ENCODE data around the gene CCL2. TPM values are rescaled to one million over a fixed set of nuclear protein-coding genes. Genes with fewer than 3 reads are reported as not detected.

CCL2 gene
- total and polyA plus RNA-seq, 2 experiments from 2014 or later = 33.1 to 111 TPM

DNA sequence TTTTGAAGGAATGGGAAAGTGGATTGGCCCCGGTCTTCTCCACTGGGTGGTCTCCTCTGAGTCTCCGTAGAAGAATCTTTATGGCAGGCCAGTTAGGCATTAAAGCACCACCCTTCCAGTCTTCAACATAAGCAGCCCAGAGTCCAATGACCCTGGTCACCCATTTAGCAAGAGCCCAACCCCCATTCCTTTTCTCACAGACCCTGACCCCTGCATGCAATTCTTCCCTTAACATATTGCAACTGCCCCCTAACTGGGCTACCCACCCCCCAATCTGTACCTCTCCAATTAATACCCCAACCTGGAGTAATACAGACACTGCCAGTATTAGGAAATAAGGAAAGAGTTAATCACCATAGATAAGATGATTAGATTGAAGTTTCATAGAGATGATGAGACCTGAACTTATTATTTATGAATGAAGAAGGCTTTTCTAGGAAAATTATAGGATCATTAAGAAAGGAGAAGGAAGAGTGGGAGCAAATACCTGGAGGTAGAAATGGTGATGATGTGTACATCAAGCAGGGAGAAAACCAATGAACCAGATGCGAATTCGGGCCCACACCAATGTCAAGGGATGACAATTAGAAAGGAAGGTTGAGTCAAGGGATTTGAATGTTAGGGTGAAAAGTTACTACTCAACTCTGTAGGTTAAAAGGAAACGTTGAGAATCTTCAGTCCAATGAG is 2.4 kb downstream of the CCL2 start:
- Histone ChIP-seq H3K9me3 (ENCODE audit: low read depth) (no peaks in the 10 kb centered on the region), H3K27ac (no peak overlapping the region), H3K9me2 (ENCODE audit: insufficient read depth) (no peaks in the 10 kb centered on the region), H3K4me1 (ENCODE audit: insufficient read depth) (peaks cover 43% of the 10 kb centered on the region), H3F3A (ENCODE audit: insufficient read depth) (peaks cover 67% of the 10 kb centered on the region), H3K4me2 (ENCODE audit: unreplicated experiment) (no peak overlapping the region), H2AFZ (no peak overlapping the region), H4K20me1 (ENCODE audit: insufficient read depth) (no peaks in the 10 kb centered on the region), H3K9ac (no peak overlapping the region), H3K4me3 (no peak overlapping the region), H3K27me3 (replicated peaks; ENCODE audit: insufficient read depth) (no peaks in the 10 kb centered on the region), H3K79me2 (ENCODE audit: insufficient read depth) (no peaks in the 10 kb centered on the region), H3K36me3 (ENCODE audit: low read depth) (no peaks in the 10 kb centered on the region)
- TF ChIP-seq EZH2phosphoT487 (IDR thresholded peaks at IDR 0.05; ENCODE audit: insufficient read depth, low read depth) (no peak), EZH2 (IDR thresholded peaks at IDR 0.05; ENCODE audit: insufficient read depth, poor library complexity, severe bottlenecking) (no peak)
- in situ Hi-C loops (cut with MboI) = no loop called here
- DNase-seq = no peak
- WGBS, 2 experiments (ENCODE audit: low coverage in 1 of 2, low lambda C conversion rate in 2 of 2, missing lambda C conversion rate in 2 of 2) = 92 to 93% methylated on average over 5 of the region's 5 CpGs

- Histone ChIP-seq H4K20me1 (ENCODE audit: insufficient read depth) (no peaks in the 10 kb centered on the region), H3K9me2 (ENCODE audit: insufficient read depth) (no peaks in the 10 kb centered on the region), H3K4me2 (ENCODE audit: unreplicated experiment) (no peak overlapping the region), H3K9me3 (ENCODE audit: low read depth) (no peaks in the 10 kb centered on the region), H3K79me2 (ENCODE audit: insufficient read depth) (no peaks in the 10 kb centered on the region), H3K4me3 (no peak overlapping the region), H3K9ac (no peak overlapping the region), H3K27ac (no peak overlapping the region), H2AFZ (no peak overlapping the region), H3K4me1 (ENCODE audit: insufficient read depth) (peaks cover 38% of the 10 kb centered on the region), H3F3A (ENCODE audit: insufficient read depth) (peaks cover 62% of the 10 kb centered on the region), H3K27me3 (replicated peaks; ENCODE audit: insufficient read depth) (no peaks in the 10 kb centered on the region), H3K36me3 (ENCODE audit: low read depth) (no peaks in the 10 kb centered on the region)
- no peak for DNase-seq
- in situ Hi-C loops (cut with MboI) = no loop called here
- no peak for TF ChIP-seq EZH2phosphoT487 (IDR thresholded peaks at IDR 0.05; ENCODE audit: insufficient read depth, low read depth)
- no peak for TF ChIP-seq EZH2 (IDR thresholded peaks at IDR 0.05; ENCODE audit: insufficient read depth, poor library complexity, severe bottlenecking)
- WGBS, 2 experiments (ENCODE audit: low coverage in 1 of 2, low lambda C conversion rate in 2 of 2, missing lambda C conversion rate in 2 of 2) = 52 to 70% methylated on average over 1 of the region's 1 CpG
Measured at GRCh38 chr17:34257986-34258326, 2.9 kb downstream of the CCL2 start.

DNA sequence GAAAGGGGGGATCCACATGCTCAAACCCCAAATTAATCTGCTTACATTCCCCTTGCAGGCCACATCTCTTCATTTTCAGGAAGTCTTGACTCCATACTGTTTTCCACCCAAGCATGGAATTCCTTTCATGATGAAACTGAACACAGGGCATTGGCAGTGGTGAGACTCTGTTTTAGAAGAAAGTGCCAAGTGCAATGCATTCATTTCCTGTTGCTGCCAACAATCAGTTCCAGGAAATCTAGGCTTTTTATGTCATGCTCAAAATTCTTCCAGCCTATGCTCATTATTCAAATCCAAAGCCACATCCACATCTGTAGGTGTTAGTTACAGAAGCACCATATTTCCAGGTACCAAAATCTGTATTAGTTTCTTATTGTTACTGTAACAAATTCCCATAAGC is 4.1 kb downstream of the CCL2 start:
- H3K27ac ChIP-seq = peak overlapping the region; percentile 31
- 0 out of 2 replicates have a peak overlapping the region, but pooled peaks have one; percentile 17 for H2AFZ ChIP-seq
- peaks cover 50% of the 10 kb centered on the region for H3F3A ChIP-seq (ENCODE audit: insufficient read depth)
- TF ChIP-seq EZH2 (IDR thresholded peaks at IDR 0.05; ENCODE audit: insufficient read depth, poor library complexity, severe bottlenecking) (no peak), EZH2phosphoT487 (IDR thresholded peaks at IDR 0.05; ENCODE audit: insufficient read depth, low read depth) (no peak)
- no peaks in the 10 kb centered on the region for H3K36me3 ChIP-seq (ENCODE audit: low read depth)
- H3K79me2 ChIP-seq (ENCODE audit: insufficient read depth) = no peaks in the 10 kb centered on the region
- no peaks in the 10 kb centered on the region for H3K27me3 ChIP-seq (replicated peaks; ENCODE audit: insufficient read depth)
- peak; percentile 82 for DNase-seq
- no peaks in the 10 kb centered on the region for H3K9me2 ChIP-seq (ENCODE audit: insufficient read depth)
- no peak overlapping the region for H3K4me3 ChIP-seq
- H3K4me1 ChIP-seq (ENCODE audit: insufficient read depth) = peaks cover 27% of the 10 kb centered on the region
- in situ Hi-C loops (cut with MboI) = no loop called here
- H3K9ac ChIP-seq = no peak overlapping the region
- no peaks in the 10 kb centered on the region for H4K20me1 ChIP-seq (ENCODE audit: insufficient read depth)
- H3K9me3 ChIP-seq (ENCODE audit: low read depth) = no peaks in the 10 kb centered on the region
- H3K4me2 ChIP-seq (ENCODE audit: unreplicated experiment) = peak overlapping the region; percentile 35

- Histone ChIP-seq H4K20me1 (ENCODE audit: insufficient read depth) (no peaks in the 10 kb centered on the region), H3K36me3 (ENCODE audit: low read depth) (no peaks in the 10 kb centered on the region), H3K9me2 (ENCODE audit: insufficient read depth) (no peaks in the 10 kb centered on the region), H3K9ac (no peak overlapping the region), H2AFZ (no peak overlapping the region), H3K9me3 (ENCODE audit: low read depth) (no peaks in the 10 kb centered on the region), H3K4me3 (no peak overlapping the region), H3K27me3 (replicated peaks; ENCODE audit: insufficient read depth) (no peaks in the 10 kb centered on the region), H3K4me1 (ENCODE audit: insufficient read depth) (peaks cover 13% of the 10 kb centered on the region), H3F3A (ENCODE audit: insufficient read depth) (peaks cover 36% of the 10 kb centered on the region), H3K79me2 (ENCODE audit: insufficient read depth) (no peaks in the 10 kb centered on the region), H3K27ac (no peak overlapping the region), H3K4me2 (ENCODE audit: unreplicated experiment) (no peak overlapping the region)
- in situ Hi-C loops (cut with MboI) = no loop called here
- TF ChIP-seq EZH2phosphoT487 (IDR thresholded peaks at IDR 0.05; ENCODE audit: insufficient read depth, low read depth) (no peak), EZH2 (IDR thresholded peaks at IDR 0.05; ENCODE audit: insufficient read depth, poor library complexity, severe bottlenecking) (no peak)
- 58 to 66% methylated on average over 4 of the region's 4 CpGs for WGBS, 2 experiments (ENCODE audit: low coverage in 1 of 2, low lambda C conversion rate in 2 of 2, missing lambda C conversion rate in 2 of 2)
- DNase-seq = no peak
Measured at GRCh38 chr17:34260861-34261260, 5.8 kb downstream of the CCL2 start.

Data from GM23248 (cell line).